Upper lobe of left lung (tissue), 4 donors: ENCODE measurements around the gene CLEC4M.

Experiments
- POLR2A ChIP-seq, 4 donors: fragments of 450-650 bp; IDR thresholded peaks; one replicate each; pipeline ENCODE4 v1.5.1; 2016 to 2017; ENCODE audit warnings: antibody characterized with exemption in 4 of 4, mild to moderate bottlenecking in 2 of 4
- POLR2AphosphoS5 ChIP-seq, 2 donors: sonication (generic); formaldehyde crosslinking; IDR thresholded peaks; one replicate each; pipeline ENCODE4 v1.5.1; 2017; ENCODE audit warnings: antibody characterized with exemption in 2 of 2

GRCh38 chr19:7757358-7757757 lies 5.7 kb upstream of the CLEC4M start:
- TF ChIP-seq POLR2AphosphoS5 (IDR thresholded peaks at IDR 0.05), result no peak
- TF ChIP-seq POLR2A (IDR thresholded peaks at IDR 0.05), result no peak
